T-cell (primary cell): ENCODE data around the gene NPAS3. TPM values are rescaled to one million over a fixed set of nuclear protein-coding genes. Genes with fewer than 3 reads are reported as not detected.

ENCODE experiments used
- ATAC-seq, 4 experiments: fragments of 200-7000 bp in 3 of 4; fragments of 150-1000 bp in 1 of 4; cut with Tn5 transposase; replicated peaks in 1 of 4; 1 replicate in 3 of 4; 2 replicates in 1 of 4; pipeline ENCODE4 v1.10.0; 2021; ENCODE audit warnings: moderate library complexity in 3 of 4, mild to moderate bottlenecking in 2 of 4, moderate number of reproducible peaks in 1 of 4
- CTCF ChIA-PET, 2 donors: fragments of 300-600 bp; sonication (Branson Sonifier 250); formaldehyde crosslinking; loops; one replicate each; lab custom pipeline; 2022; ENCODE audit warnings: antibody characterized with exemption in 2 of 2; lab: Charles Lee
- POLR2A ChIA-PET, 2 donors: fragments of 300-600 bp; sonication (Branson Sonifier 250); formaldehyde crosslinking; loops; one replicate each; lab custom pipeline; 2022; ENCODE audit warnings: antibody characterized with exemption in 2 of 2; lab: Charles Lee
- DNase-seq, 35 experiments: peaks; one replicate each; pipeline versions ENCODE4 v3.0.0 to v3.0.0-alpha.2; 2013 to 2023
- H3K27ac ChIP-seq: one replicate; pipeline ENCODE4 v1.5.1; 2013; ENCODE audit warnings: low read length
- H3K27me3 ChIP-seq, 2 experiments: replicated peaks in 1 of 2; 1 replicate in 1 of 2; 2 replicates in 1 of 2; pipeline versions ENCODE4 v1.6.1 to v1.7.0; 2013; ENCODE audit warnings: low read length in 1 of 2, mixed read lengths in 1 of 2; ENCODE audit not compliant: control insufficient read depth in 2 of 2, insufficient read depth in 2 of 2; ENCODE audit errors: extremely low read depth in 1 of 2
- H3K36me3 ChIP-seq, 2 donors: 1 replicate in 1 of 2; 2 replicates in 1 of 2; pipeline versions ENCODE4 v1.6.1 to v1.7.0; 2013; ENCODE audit warnings: low read length in 1 of 2; ENCODE audit not compliant: control insufficient read depth in 2 of 2, insufficient read depth in 1 of 2; ENCODE audit errors: extremely low read depth in 1 of 2
- H3K4me1 ChIP-seq, 2 experiments: 1 replicate in 1 of 2; 2 replicates in 1 of 2; pipeline versions ENCODE4 v1.6.1 to v1.7.0; 2013; ENCODE audit warnings: low read length in 2 of 2, mixed read lengths in 1 of 2; ENCODE audit not compliant: insufficient read depth in 2 of 2, control insufficient read depth in 1 of 2; ENCODE audit errors: extremely low read depth in 1 of 2
- H3K4me3 ChIP-seq, 2 donors: 1 replicate in 1 of 2; 2 replicates in 1 of 2; pipeline versions ENCODE4 v1.5.1 to v1.7.0; 2013; ENCODE audit warnings: mild to moderate bottlenecking in 2 of 2, low read length in 1 of 2, moderate library complexity in 1 of 2; ENCODE audit not compliant: control insufficient read depth in 1 of 2; ENCODE audit errors: extremely low read depth in 1 of 2
- H3K9me3 ChIP-seq: 2 replicates; pipeline ENCODE4 v1.7.0; 2013
- H3K27ac Mint-ChIP-seq, 2 donors: one replicate each; pipeline ENCODE4 v1.8.0; 2020 to 2021; ENCODE audit warnings: mild to moderate bottlenecking in 2 of 2, mixed read lengths in 2 of 2
- H3K27me3 Mint-ChIP-seq, 2 donors: one replicate each; pipeline ENCODE4 v1.8.0; 2021 to 2022; ENCODE audit warnings: mixed read lengths in 2 of 2
- H3K36me3 Mint-ChIP-seq: one replicate; pipeline ENCODE4 v1.8.0; 2021; ENCODE audit warnings: mixed read lengths
- H3K4me1 Mint-ChIP-seq, 3 donors: one replicate each; pipeline ENCODE4 v1.8.0; 2020 to 2022; ENCODE audit warnings: mixed read lengths in 3 of 3, mild to moderate bottlenecking in 1 of 3
- H3K4me3 Mint-ChIP-seq, 3 donors: one replicate each; pipeline ENCODE4 v1.8.0; 2020 to 2022; ENCODE audit warnings: mild to moderate bottlenecking in 3 of 3, mixed read lengths in 3 of 3, moderate library complexity in 3 of 3
- H3K9me3 Mint-ChIP-seq, 3 donors: one replicate each; pipeline ENCODE4 v1.8.0; 2020 to 2022; ENCODE audit warnings: mixed read lengths in 3 of 3
- WGBS: methylation state at CpG from one replicate; pipeline ENCODE4 v1.1.5; 2013; ENCODE audit warnings: missing lambda C conversion rate; ENCODE audit not compliant: insufficient coverage; 5-methylcytosine and 5-hydroxymethylcytosine counted together
- total RNA-seq, 35 experiments: library from RNA in 6 of 35; stranded (reverse) in 6 of 35; fragments of 120-200 nt in 1 of 35; gene quantifications; one replicate each; pipeline versions ENCODE4 v1.2.1 to v1.2.4 and lab custom pipeline; 2013 to 2026

The NPAS3 gene
- total RNA-seq, 5 donors from 2014 or later (not counting 1 experiment from before 2014, with no cell fraction given), result 0.10 TPM; not detected in 4

DNA sequence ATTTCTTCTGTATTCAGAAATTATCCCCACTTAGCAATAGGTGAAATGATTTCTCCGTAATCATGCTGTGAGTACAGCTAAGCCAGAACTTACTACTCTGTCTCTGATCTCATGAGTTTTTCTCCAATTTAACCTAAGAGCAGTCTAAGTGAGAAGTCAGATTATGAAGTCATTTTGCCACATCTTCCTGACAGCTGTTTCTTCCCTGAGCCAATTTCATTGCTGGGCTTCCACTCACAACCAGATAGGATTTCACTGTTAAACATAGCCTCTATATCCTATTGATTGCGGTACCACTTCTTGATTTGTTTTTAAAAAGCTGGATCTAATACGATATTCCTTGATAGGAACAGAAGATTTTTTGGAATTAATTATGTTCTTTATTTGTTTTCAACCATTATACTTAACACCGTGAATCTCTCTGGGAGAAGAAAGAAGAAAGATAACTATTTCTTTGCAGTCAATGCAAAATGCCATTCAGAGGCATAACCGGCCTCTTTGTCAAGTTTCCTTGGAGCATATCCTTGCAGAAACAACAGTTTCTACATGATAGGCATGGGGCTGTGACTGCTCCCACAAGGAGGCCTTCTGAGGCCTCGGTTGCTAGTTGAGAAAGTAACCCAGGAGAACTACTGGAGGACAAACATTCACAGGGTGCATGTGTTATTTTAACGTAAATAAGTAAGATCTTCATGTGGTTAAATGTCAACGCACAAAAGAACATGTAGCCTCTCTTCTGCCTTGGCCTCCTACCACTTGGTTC, 212.2 kb downstream of the NPAS3 start:
- WGBS, result 100% methylated on average over 1 of the region's 8 CpGs

DNA sequence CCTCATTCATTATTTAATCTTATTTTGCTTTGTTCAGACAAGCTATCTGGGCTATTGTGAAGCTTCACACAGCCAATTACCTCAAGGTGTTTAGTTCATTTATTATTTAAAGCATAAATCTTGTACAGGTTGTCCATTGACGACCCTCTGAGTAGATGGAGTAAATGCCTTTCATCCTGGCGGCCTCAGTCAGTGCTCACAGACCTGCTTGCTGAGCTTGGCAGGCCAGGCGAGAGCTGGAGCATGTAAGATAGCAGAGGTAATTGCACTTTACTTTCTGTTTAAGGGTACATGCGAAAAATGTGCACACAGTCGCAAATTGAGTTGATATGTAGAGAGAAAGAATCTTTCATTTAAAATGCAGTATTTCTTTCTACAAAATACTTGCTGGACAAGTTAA, 224.4 kb downstream of the NPAS3 start:
- H3K27ac Mint-ChIP-seq, result no peak overlapping the region
- no peaks in the 10 kb centered on the region for H3K27me3 Mint-ChIP-seq
- H3K4me3 Mint-ChIP-seq, result no peak overlapping the region
- H3K36me3 Mint-ChIP-seq, result no peaks in the 10 kb centered on the region
- Histone ChIP-seq H3K36me3 (no peaks in the 10 kb centered on the region), H3K27me3 (no peaks in the 10 kb centered on the region), H3K27ac (no peak overlapping the region), H3K4me1 (no peaks in the 10 kb centered on the region), H3K9me3 (no peaks in the 10 kb centered on the region), H3K4me3 (no peak overlapping the region)
- POLR2A ChIA-PET, result no interaction called here
- no peak for ATAC-seq
- no peaks in the 10 kb centered on the region for H3K4me1 Mint-ChIP-seq
- no peak for DNase-seq
- peaks cover 2 to 9% (median 5%) of the 10 kb centered on the region in 3 donors for H3K9me3 Mint-ChIP-seq
- CTCF ChIA-PET, result no interaction called here
- WGBS, result 71% methylated on average over 1 of the region's 5 CpGs

More for the DNA sequence above, 212.2 kb downstream of the NPAS3 start:
- Histone ChIP-seq H3K4me3 (no peak overlapping the region), H3K36me3 (no peaks in the 10 kb centered on the region), H3K4me1 (no peaks in the 10 kb centered on the region), H3K27ac (no peak overlapping the region), H3K9me3 (no peaks in the 10 kb centered on the region), H3K27me3 (no peaks in the 10 kb centered on the region)
- no peaks in the 10 kb centered on the region for H3K27me3 Mint-ChIP-seq
- H3K4me1 Mint-ChIP-seq, result no peaks in the 10 kb centered on the region
- H3K27ac Mint-ChIP-seq, result no peak overlapping the region
- no peak overlapping the region for H3K4me3 Mint-ChIP-seq
- peaks cover 0 to 11% (median 5%) of the 10 kb centered on the region in 3 donors for H3K9me3 Mint-ChIP-seq
- POLR2A ChIA-PET, result no interaction called here
- DNase-seq, result no peak
- ATAC-seq, result no peak
- CTCF ChIA-PET, result no interaction called here
- no peaks in the 10 kb centered on the region for H3K36me3 Mint-ChIP-seq

DNA sequence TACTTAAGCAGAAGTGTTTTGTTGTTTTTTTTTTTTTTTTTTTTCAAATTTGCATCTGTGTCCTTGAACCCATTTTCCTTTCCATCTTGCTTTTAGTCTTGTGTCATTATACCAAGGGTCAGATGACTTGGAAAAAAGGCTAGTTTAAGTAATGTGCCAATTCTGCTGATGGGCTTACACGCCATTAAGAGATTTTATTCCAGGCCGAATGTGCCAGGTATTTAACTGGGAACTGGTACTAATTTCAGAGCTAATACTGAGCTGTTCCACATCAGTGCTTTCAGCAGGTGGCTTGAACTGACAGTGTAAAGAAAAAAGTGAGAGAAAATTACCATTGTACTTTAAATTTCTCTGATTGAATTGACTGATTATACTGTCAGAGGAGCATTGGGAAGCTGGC, 224.9 kb downstream of the NPAS3 start:
- no peaks in the 10 kb centered on the region for H3K27me3 ChIP-seq
- Mint-ChIP-seq H3K9me3 (peaks cover 0 to 6% (median 5%) of the 10 kb centered on the region in 3 donors), H3K4me3 (no peak overlapping the region), H3K27me3 (no peaks in the 10 kb centered on the region), H3K27ac (no peak overlapping the region), H3K4me1 (no peaks in the 10 kb centered on the region), H3K36me3 (no peaks in the 10 kb centered on the region)
- ATAC-seq (no peak), DNase-seq (no peak)
- H3K27ac ChIP-seq, result no peak overlapping the region
- H3K4me1 ChIP-seq, result no peaks in the 10 kb centered on the region
- no peak overlapping the region for H3K4me3 ChIP-seq
- ChIA-PET POLR2A (no interaction called here), CTCF (no interaction called here)
- WGBS, result 68% methylated on average over 2 of the region's 2 CpGs
- H3K36me3 ChIP-seq, result no peaks in the 10 kb centered on the region
- H3K9me3 ChIP-seq, result no peaks in the 10 kb centered on the region

GRCh38 chr14:33165144-33165925, 226.7 kb downstream of the NPAS3 start:
- Histone ChIP-seq H3K27ac (no peak overlapping the region), H3K4me1 (no peaks in the 10 kb centered on the region), H3K27me3 (no peaks in the 10 kb centered on the region), H3K36me3 (no peaks in the 10 kb centered on the region), H3K4me3 (no peak overlapping the region), H3K9me3 (no peaks in the 10 kb centered on the region)
- Mint-ChIP-seq H3K36me3 (no peaks in the 10 kb centered on the region), H3K4me1 (no peaks in the 10 kb centered on the region), H3K27ac (no peak overlapping the region), H3K4me3 (no peak overlapping the region), H3K9me3 (peaks cover 0 to 6% (median 5%) of the 10 kb centered on the region in 3 donors), H3K27me3 (no peaks in the 10 kb centered on the region)
- no peak for DNase-seq
- CTCF ChIA-PET, result no interaction called here
- POLR2A ChIA-PET, result no interaction called here
- no peak for ATAC-seq
- WGBS, result 53% methylated on average over 3 of the region's 8 CpGs

DNA sequence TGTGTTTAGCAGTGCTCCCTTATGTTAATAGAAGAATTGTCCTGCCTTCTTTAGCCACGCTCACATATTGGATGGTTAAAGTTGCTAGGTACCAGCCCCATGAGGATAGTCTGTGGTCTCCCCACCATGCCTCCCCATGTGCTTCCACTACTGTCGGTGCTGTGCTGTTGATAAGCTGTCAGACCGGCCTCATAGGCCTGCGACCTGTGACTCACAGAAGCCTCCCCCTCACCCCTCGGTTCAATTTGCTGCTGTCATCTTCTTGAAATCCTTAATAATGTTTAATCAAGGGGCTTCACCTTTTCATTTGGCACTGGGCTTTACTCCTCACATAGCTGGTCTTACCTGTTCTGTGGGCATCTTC, 227.2 kb downstream of the NPAS3 start:
- CTCF ChIA-PET, result no interaction called here
- POLR2A ChIA-PET, result no interaction called here
- Mint-ChIP-seq H3K4me1 (no peaks in the 10 kb centered on the region), H3K27me3 (no peaks in the 10 kb centered on the region), H3K9me3 (peaks cover 0 to 6% (median 5%) of the 10 kb centered on the region in 3 donors), H3K36me3 (no peaks in the 10 kb centered on the region), H3K27ac (no peak overlapping the region), H3K4me3 (no peak overlapping the region)
- no peak overlapping the region for H3K4me3 ChIP-seq
- WGBS, result 88% methylated on average over 3 of the region's 5 CpGs
- no peaks in the 10 kb centered on the region for H3K9me3 ChIP-seq
- DNase-seq (no peak), ATAC-seq (no peak)
- H3K4me1 ChIP-seq, result no peaks in the 10 kb centered on the region
- no peak overlapping the region for H3K27ac ChIP-seq
- H3K27me3 ChIP-seq, result no peaks in the 10 kb centered on the region
- H3K36me3 ChIP-seq, result no peaks in the 10 kb centered on the region

GRCh38 chr14:33175951-33176350, 237.3 kb downstream of the NPAS3 start:
- no peak overlapping the region for H3K27ac Mint-ChIP-seq
- H3K9me3 Mint-ChIP-seq, result peaks cover 0 to 3% (median 0%) of the 10 kb centered on the region in 3 donors
- ChIA-PET CTCF (no interaction called here), POLR2A (no interaction called here)
- no peaks in the 10 kb centered on the region for H3K27me3 Mint-ChIP-seq
- H3K4me1 Mint-ChIP-seq, result no peaks in the 10 kb centered on the region
- ATAC-seq (no peak), DNase-seq (no peak)
- H3K4me1 ChIP-seq, result no peaks in the 10 kb centered on the region
- no peaks in the 10 kb centered on the region for H3K27me3 ChIP-seq
- H3K27ac ChIP-seq, result no peak overlapping the region
- no peaks in the 10 kb centered on the region for H3K36me3 Mint-ChIP-seq
- H3K4me3 ChIP-seq, result no peak overlapping the region
- H3K36me3 ChIP-seq, result no peaks in the 10 kb centered on the region
- H3K9me3 ChIP-seq, result no peaks in the 10 kb centered on the region
- no peak overlapping the region for H3K4me3 Mint-ChIP-seq
